HG03135 (cell line): ENCODE measurements around the gene ASRGL1.

Source experiments
- ATAC-seq: cut with Tn5 transposase; IDR thresholded peaks from one replicate; pipeline ENCODE4 v1.9.1; 2021; ENCODE audit warnings: mild to moderate bottlenecking, moderate library complexity; ENCODE audit not compliant: unreplicated experiment

The ASRGL1 gene

DNA sequence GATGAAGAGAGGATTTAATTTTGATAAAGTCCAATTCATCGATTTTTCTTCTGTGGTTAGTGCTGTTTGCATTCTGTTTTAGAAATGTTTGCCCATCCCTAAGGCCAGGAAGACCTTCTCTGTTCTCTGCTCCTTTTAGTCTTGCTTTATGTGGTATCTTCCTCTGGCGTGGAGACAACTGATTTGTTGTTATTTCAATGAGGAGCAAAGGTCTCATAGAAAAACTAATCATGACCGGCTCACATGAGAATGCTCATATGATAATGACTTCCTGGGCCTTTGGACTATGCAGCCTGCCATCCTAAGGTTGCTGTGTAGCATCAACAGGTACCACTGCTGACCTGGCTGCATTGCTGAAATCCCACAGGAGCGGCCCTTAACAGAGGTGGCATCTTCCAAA lies 101.4 kb downstream of the ASRGL1 start:
- no peak for ATAC-seq

DNA sequence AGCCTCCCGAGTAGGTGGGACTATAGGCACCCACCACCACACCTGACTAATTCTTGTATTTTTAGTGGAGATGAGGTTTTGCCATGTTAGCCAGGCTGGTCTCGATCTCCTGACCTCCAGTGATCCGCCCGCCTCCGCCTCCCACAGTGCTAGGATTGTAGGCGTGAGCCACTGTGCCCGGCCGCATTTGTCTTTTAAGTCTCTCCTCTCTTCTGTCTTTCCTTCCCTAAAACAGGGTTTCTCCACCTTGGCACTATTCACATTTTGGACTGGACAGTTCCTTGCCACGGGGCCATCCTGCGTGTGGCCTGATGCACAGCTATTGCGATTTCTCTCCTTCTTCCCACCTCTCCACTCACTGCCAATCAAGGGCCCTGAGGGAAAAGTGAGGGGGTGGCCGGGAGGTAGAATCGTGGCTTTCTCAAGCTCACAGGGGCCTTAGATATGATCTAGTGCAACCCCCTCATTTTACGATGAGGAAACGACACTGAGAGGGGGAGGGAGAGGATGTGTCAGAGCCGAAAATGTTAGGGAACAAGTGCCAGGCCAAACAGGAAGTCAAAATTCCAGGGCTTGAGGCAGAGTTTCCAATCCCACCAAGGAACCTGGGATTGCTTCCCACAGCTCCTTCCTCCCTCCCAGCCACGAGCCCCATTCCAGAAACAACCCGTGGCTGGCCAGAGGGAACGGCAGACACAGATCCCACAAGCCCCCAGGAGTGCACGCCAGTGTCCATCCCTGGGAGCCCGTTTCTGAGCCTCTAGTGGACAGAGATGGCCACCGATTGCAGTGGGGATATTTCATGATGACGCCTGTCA lies 102.7 kb downstream of the ASRGL1 start:
- ATAC-seq: no peak
